ENCODE measurements around the gene HMGN2.

- no peak for TF ChIP-seq CTCF (IDR thresholded peaks at IDR 0.05)
- no peak for TF ChIP-seq ZNF671 (CRISPR knock-in tag; IDR thresholded peaks at IDR 0.05)
- TF ChIP-seq ATF3 (CRISPR knock-in tag; conservative IDR thresholded peaks at IDR 0.05), result no peak
- no peak for TF ChIP-seq ZNF121 (CRISPR knock-in tag; IDR thresholded peaks at IDR 0.05)
- TF ChIP-seq ZBTB21 (CRISPR knock-in tag; IDR thresholded peaks at IDR 0.05; ENCODE audit: borderline replicate concordance), result no peak
- TF ChIP-seq PRRX2 (CRISPR knock-in tag; IDR thresholded peaks at IDR 0.05), result no peak
- TF ChIP-seq ZBTB43 (CRISPR knock-in tag; IDR thresholded peaks at IDR 0.05), result no peak
- TF ChIP-seq ZNF232 (CRISPR knock-in tag; IDR thresholded peaks at IDR 0.05), result no peak
- no peak for TF ChIP-seq NR1H2 (CRISPR knock-in tag; IDR thresholded peaks at IDR 0.05)
These were observed 6.7 kb downstream of the HMGN2 start for GRCh38 chr1:26478988-26479387.

Measured in WTC11 (cell line).